H1 (cell line): Measurements from ENCODE around the gene ERI3. TPM values are rescaled to one million over a fixed set of nuclear protein-coding genes. Genes with fewer than 3 reads are reported as not detected.

ENCODE experiments used
- CTCF ChIA-PET: fragments of 300-600 bp; sonication (Branson Sonifier 250); formaldehyde crosslinking; loops from one replicate; lab custom pipeline; 2021; ENCODE audit not compliant: partially characterized antibody; lab: Charles Lee
- POLR2A ChIA-PET: fragments of 300-600 bp; sonication (Branson Sonifier 250); formaldehyde crosslinking; loops from one replicate; lab custom pipeline; 2021; ENCODE audit warnings: inconsistent platforms; ENCODE audit not compliant: partially characterized antibody; lab: Charles Lee
- DNase-seq, 2 experiments: peaks; one replicate each; pipeline versions ENCODE4 v3.0.0 to v3.0.0-alpha.2; 2010 to 2022; ENCODE audit warnings: low spot score in 2 of 2, low read depth in 1 of 2, mixed read lengths in 1 of 2
- FAIRE-seq: peaks from 2 replicates; lab custom pipeline; 2011; peaks lifted over from hg19 to GRCh38; lab: Jason Lieb, UNC
- H2AFZ ChIP-seq: 2 replicates; pipeline ENCODE4 v1.8.1; 2012; ENCODE audit warnings: low read length, inconsistent platforms
- H2AK5ac ChIP-seq: 2 replicates; pipeline ENCODE4 v1.6.1; 2013; ENCODE audit warnings: low read depth, low read length
- H2BK120ac ChIP-seq: replicated peaks from 2 replicates; pipeline ENCODE3; 2013; ENCODE audit warnings: low read depth, low read length, inconsistent platforms
- H2BK12ac ChIP-seq: 2 replicates; pipeline ENCODE4 v1.6.1; 2013; ENCODE audit warnings: low read depth, low read length
- H2BK15ac ChIP-seq: 2 replicates; pipeline ENCODE4 v1.6.1; 2013; ENCODE audit warnings: low read length
- H2BK20ac ChIP-seq: 2 replicates; pipeline ENCODE4 v1.6.1; 2013; ENCODE audit warnings: low read length
- H2BK5ac ChIP-seq: 2 replicates; pipeline ENCODE4 v1.6.1; 2013; ENCODE audit warnings: low read depth, low read length
- H3K14ac ChIP-seq: 2 replicates; pipeline ENCODE4 v1.6.1; 2013; ENCODE audit warnings: inconsistent platforms; ENCODE audit not compliant: insufficient read length
- H3K18ac ChIP-seq: 2 replicates; pipeline ENCODE4 v1.6.1; 2013; ENCODE audit warnings: low read length; ENCODE audit errors: extremely low read depth
- H3K23ac ChIP-seq: 2 replicates; pipeline ENCODE4 v1.6.1; 2013; ENCODE audit warnings: inconsistent platforms; ENCODE audit not compliant: insufficient read length
- H3K23me2 ChIP-seq: 2 replicates; pipeline ENCODE4 v1.6.1; 2013; ENCODE audit warnings: low read depth, low read length
- H3K27ac ChIP-seq: 2 replicates; pipeline ENCODE4 v1.6.1; 2011; ENCODE audit warnings: low read depth, low read length, inconsistent platforms
- H3K27me3 ChIP-seq, 4 experiments: replicated peaks in 1 of 4; 1 replicate in 1 of 4; 2 replicates in 3 of 4; pipeline versions ENCODE4 v1.6.1 to v1.8.1; 2011 to 2013; ENCODE audit warnings: low read length in 3 of 4, mild to moderate bottlenecking in 3 of 4, inconsistent platforms in 2 of 4, mixed read lengths in 2 of 4, moderate library complexity in 1 of 4; ENCODE audit not compliant: control insufficient read depth in 3 of 4, insufficient read depth in 3 of 4; ENCODE audit errors: extremely low read depth in 1 of 4
- H3K36me3 ChIP-seq, 4 experiments: 2 replicates each; pipeline versions ENCODE4 v1.6.1 to v1.8.1; 2011 to 2013; ENCODE audit warnings: mild to moderate bottlenecking in 4 of 4, low read length in 3 of 4, moderate library complexity in 2 of 4, control low read depth in 1 of 4, inconsistent platforms in 1 of 4; ENCODE audit not compliant: insufficient read depth in 4 of 4, control insufficient read depth in 2 of 4
- H3K4ac ChIP-seq: replicated peaks from 2 replicates; pipeline ENCODE3; 2013; ENCODE audit warnings: low read length, low read depth, mixed read lengths, inconsistent platforms; ENCODE audit not compliant: insufficient read length
- H3K4me1 ChIP-seq, 4 experiments: replicated peaks in 1 of 4; 1 replicate in 1 of 4; 2 replicates in 3 of 4; pipeline versions ENCODE4 v1.6.1 to v1.8.1; 2011 to 2013; ENCODE audit warnings: low read length in 3 of 4, inconsistent platforms in 2 of 4, mixed read lengths in 1 of 4; ENCODE audit not compliant: insufficient read depth in 4 of 4, control insufficient read depth in 3 of 4
- H3K4me2 ChIP-seq, 2 experiments: 2 replicates each; pipeline versions ENCODE4 v1.6.1 to v1.8.1; 2011 to 2013; ENCODE audit warnings: low read depth in 2 of 2, low read length in 2 of 2, control low read depth in 1 of 2, inconsistent platforms in 1 of 2, mild to moderate bottlenecking in 1 of 2; ENCODE audit not compliant: insufficient read depth in 1 of 2
- H3K4me3 ChIP-seq, 4 experiments: fragments of 200-600, 300-600 bp in 1 of 4; sonication (generic), shearing (Covaris generic), sonication (Bioruptor Twin) in 1 of 4; 2 replicates each; pipeline versions ENCODE4 v1.5.1 to v1.8.1; 2011 to 2016; ENCODE audit warnings: low read length in 4 of 4, low read depth in 3 of 4, control low read depth in 2 of 4, inconsistent platforms in 2 of 4, mild to moderate bottlenecking in 2 of 4, mixed read lengths in 1 of 4, moderate library complexity in 1 of 4; ENCODE audit not compliant: insufficient read depth in 2 of 4; ENCODE audit errors: extremely low read depth in 1 of 4
- H3K56ac ChIP-seq: replicated peaks from 2 replicates; pipeline ENCODE3; 2013; ENCODE audit warnings: low read depth, mild to moderate bottlenecking, mixed read lengths, low read length, inconsistent platforms; ENCODE audit not compliant: insufficient read length
- H3K79me1 ChIP-seq: 2 replicates; pipeline ENCODE4 v1.6.1; 2013; ENCODE audit warnings: low read depth, low read length, control low read depth
- H3K79me2 ChIP-seq, 2 experiments: 2 replicates each; pipeline versions ENCODE4 v1.6.1 to v1.8.1; 2012 to 2013; ENCODE audit warnings: low read length in 2 of 2, mild to moderate bottlenecking in 2 of 2, inconsistent platforms in 1 of 2; ENCODE audit not compliant: insufficient read depth in 2 of 2, control insufficient read depth in 1 of 2
- H3K9ac ChIP-seq, 4 experiments: replicated peaks in 1 of 4; 1 replicate in 1 of 4; 2 replicates in 3 of 4; pipeline versions ENCODE4 v1.6.1 to v1.8.1; 2011 to 2013; ENCODE audit warnings: low read depth in 3 of 4, low read length in 3 of 4, control low read depth in 2 of 4, mild to moderate bottlenecking in 2 of 4, moderate library complexity in 2 of 4, inconsistent platforms in 1 of 4; ENCODE audit errors: extremely low read depth in 1 of 4
- H3K9me3 ChIP-seq, 2 experiments: 2 replicates each; pipeline versions ENCODE4 v1.6.1 to v1.8.1; 2012 to 2013; ENCODE audit warnings: mild to moderate bottlenecking in 2 of 2, moderate library complexity in 2 of 2, control low read depth in 1 of 2, inconsistent platforms in 1 of 2, low read depth in 1 of 2, low read length in 1 of 2, mixed read lengths in 1 of 2; ENCODE audit not compliant: insufficient read depth in 2 of 2
- H4K20me1 ChIP-seq, 2 experiments: replicated peaks in 1 of 2; 2 replicates each; pipeline versions ENCODE3 to v1.8.1; 2011 to 2013; ENCODE audit warnings: inconsistent platforms in 2 of 2, low read length in 2 of 2, mild to moderate bottlenecking in 1 of 2; ENCODE audit not compliant: insufficient read depth in 2 of 2, control insufficient read depth in 1 of 2
- H4K5ac ChIP-seq: 2 replicates; pipeline ENCODE4 v1.6.1; 2013; ENCODE audit warnings: low read length, low read depth, mixed read lengths, inconsistent platforms; ENCODE audit not compliant: insufficient read length
- H4K8ac ChIP-seq: 2 replicates; pipeline ENCODE4 v1.8.0; 2013; ENCODE audit warnings: mild to moderate bottlenecking, moderate library complexity, low read length, inconsistent platforms; ENCODE audit not compliant: insufficient read depth; ENCODE audit errors: extremely low read depth
- H4K91ac ChIP-seq: replicated peaks from 2 replicates; pipeline ENCODE3; 2013; ENCODE audit warnings: low read length, mixed read lengths, inconsistent platforms; ENCODE audit not compliant: insufficient read length
- BCL11A ChIP-seq, 2 experiments: IDR thresholded peaks; one replicate each; pipeline ENCODE4 v1.6.1; 2011; ENCODE audit warnings: low read depth in 2 of 2, low read length in 2 of 2, mild to moderate bottlenecking in 2 of 2
- CTBP2 ChIP-seq: IDR thresholded peaks from 2 replicates; pipeline ENCODE4 v1.7.0; 2011; ENCODE audit warnings: borderline replicate concordance, mild to moderate bottlenecking, moderate library complexity, mixed read lengths, low read length; ENCODE audit not compliant: insufficient read depth, insufficient read length
- EZH2 ChIP-seq: fragments of 200-600 bp; sonication (generic); IDR thresholded peaks from 2 replicates; pipeline ENCODE4 v1.7.1; 2012; ENCODE audit warnings: low read depth, mild to moderate bottlenecking, moderate library complexity, low read length, inconsistent platforms; ENCODE audit not compliant: severe bottlenecking
- JUND ChIP-seq: IDR thresholded peaks from 2 replicates; pipeline ENCODE4 v1.6.1; 2011; ENCODE audit warnings: mild to moderate bottlenecking, improper control_type of control experiment, low read length
- POLR2AphosphoS5 ChIP-seq: IDR thresholded peaks from 2 replicates; pipeline ENCODE4 v1.6.1; 2011; ENCODE audit warnings: low read depth, low read length
- RAD21 ChIP-seq, 2 experiments: IDR thresholded peaks in 1 of 2; conservative IDR thresholded peaks in 1 of 2; 2 replicates each; pipeline ENCODE4 v1.6.1; 2011; ENCODE audit warnings: low read depth in 2 of 2, low read length in 2 of 2, improper control_type of control experiment in 1 of 2, inconsistent platforms in 1 of 2, mild to moderate bottlenecking in 1 of 2, moderate library complexity in 1 of 2
- SIN3A ChIP-seq, 2 experiments: IDR thresholded peaks in 1 of 2; conservative IDR thresholded peaks in 1 of 2; 2 replicates each; pipeline ENCODE4 v1.6.1; 2011 to 2012; ENCODE audit warnings: low read length in 2 of 2, improper control_type of control experiment in 1 of 2, low read depth in 1 of 2, mild to moderate bottlenecking in 1 of 2
- WGBS, 2 experiments: shearing (Covaris generic) in 1 of 2; methylation state at CpG; one replicate each; pipeline versions ENCODE4 v1.1.6 to v1.1.7; 2013 to 2015; ENCODE audit warnings: low lambda C conversion rate in 2 of 2, mixed read lengths in 2 of 2, inconsistent platforms in 1 of 2, low coverage in 1 of 2, missing lambda C conversion rate in 1 of 2; ENCODE audit not compliant: insufficient replicate concordance in 2 of 2, insufficient coverage in 1 of 2, insufficient read length in 1 of 2; ENCODE audit errors: extremely low coverage in 1 of 2, missing lambda C conversion rate in 1 of 2; 5-methylcytosine and 5-hydroxymethylcytosine counted together
- polyA plus RNA-seq, 7 experiments: library from polyadenylated mRNA; depleted of rRNA in 3 of 7; stranded (reverse) in 5 of 7; unstranded in 2 of 7; fragments of >200 nt in 5 of 7; fragments of 200-250 nt in 2 of 7; gene quantifications; 1 replicate in 5 of 7; 2 replicates in 1 of 7; 4 replicates in 1 of 7; pipeline versions ENCODE4 v1.2.1 to v1.2.3, GENCODE V29; 2011 to 2013; ENCODE audit warnings: missing spikeins in 2 of 7, mixed read lengths in 2 of 7
- total RNA-seq: library from RNA; stranded (reverse); fragmentation: NEBNext Ultra II Directional; extraction: Animal tissue kit (Norgen Biotek cat#: 25700); gene quantifications from 2 replicates; pipeline ENCODE4 v1.2.1, GENCODE V29; 2021

Gene ERI3
- total and polyA plus RNA-seq, 2 of the 8 experiments (the other 6 are each of a cell fraction or from before 2014, with no cell fraction given), result 81.1 to 199 TPM

GRCh38 chr1:44316231-44316759 lies 38.8 kb downstream of the ERI3 start:
- H2BK120ac ChIP-seq, result no peak overlapping the region
- no peaks in the 10 kb centered on the region; the same call in 1 of the 2 replicates for H3K23me2 ChIP-seq
- H3K4me2 ChIP-seq, result no peak overlapping the region
- H3K9ac ChIP-seq, result no peak overlapping the region
- H4K8ac ChIP-seq, result no peak overlapping the region
- H2AFZ ChIP-seq, result no peak overlapping the region
- no peak overlapping the region for H3K4me3 ChIP-seq
- H3K27ac ChIP-seq, result no peak overlapping the region
- no peaks in the 10 kb centered on the region for H3K79me2 ChIP-seq
- peaks cover 2% of the 10 kb centered on the region; the same call in 1 of the 2 replicates for H3K79me1 ChIP-seq
- FAIRE-seq, result no peak
- H3K23ac ChIP-seq, result no peak overlapping the region
- no peak overlapping the region for H3K14ac ChIP-seq
- H3K9me3 ChIP-seq, result no peaks in the 10 kb centered on the region
- no peak overlapping the region for H2BK12ac ChIP-seq
- ChIA-PET POLR2A (no interaction called here), CTCF (interaction anchor here (0.7 to 7.0 kb wide), 17 partner anchors 9 to 279 kb away, joined by 3 to 68 read pairs (median 6); partner anchors contain the start of gene ERI3)
- peaks cover 0 to 2% (median 0%) of the 10 kb centered on the region in 4 experiments; a peak in 1 of 7 replicates for H3K27me3 ChIP-seq
- no peak for DNase-seq
- H3K36me3 ChIP-seq, result peaks cover 2 to 41% (median 20%) of the 10 kb centered on the region in 4 experiments; a peak in 6 of 8 replicates
- H2AK5ac ChIP-seq, result no peak overlapping the region
- H4K5ac ChIP-seq, result no peak overlapping the region
- no peak overlapping the region for H3K4ac ChIP-seq
- no peak overlapping the region for H3K56ac ChIP-seq
- peaks cover 2 to 14% of the 10 kb centered on the region in 2 experiments for H4K20me1 ChIP-seq
- H2BK5ac ChIP-seq, result no peak overlapping the region
- H4K91ac ChIP-seq, result no peak overlapping the region
- H2BK15ac ChIP-seq, result no peak overlapping the region
- peaks cover 7 to 18% (median 15%) of the 10 kb centered on the region in 4 experiments; a peak in 5 of 7 replicates for H3K4me1 ChIP-seq
- 88% methylated on average over 1 of the region's 1 CpG; no CpG with 5 or more reads in 1 of the 2 experiments for WGBS, 2 experiments
- H3K18ac ChIP-seq, result no peak overlapping the region
- no peak overlapping the region for H2BK20ac ChIP-seq
- no peak for TF ChIP-seq CTBP2
- no peak for TF ChIP-seq EZH2
- TF ChIP-seq BCL11A (IDR thresholded peaks at IDR 0.05; ENCODE audit: low read depth in 2 of 2, low read length in 2 of 2), result no peak
- no peak for TF ChIP-seq POLR2AphosphoS5
- TF ChIP-seq SIN3A (conservative IDR thresholded peaks at IDR 0.05 in 1 of 2, IDR thresholded peaks at IDR 0.05 in 1 of 2; ENCODE audit: low read depth in 1 of 2, low read length in 2 of 2), result no peak
- no peak for TF ChIP-seq RAD21 (IDR thresholded peaks at IDR 0.05 in 1 of 2, conservative IDR thresholded peaks at IDR 0.05 in 1 of 2; ENCODE audit: low read depth in 2 of 2, low read length in 2 of 2)
- no peak for TF ChIP-seq JUND
